DOHH2 (cell line): Measurements from ENCODE around the gene CTNNBIP1.

Experiments
- H3F3A ChIP-seq: fragments of 200-600 bp; sonication (generic), shearing (Covaris generic); 2 replicates; pipeline ENCODE4 v1.6.0; 2016; ENCODE audit warnings: antibody characterized with exemption, mild to moderate bottlenecking; ENCODE audit not compliant: control insufficient read depth, insufficient read depth
- H3K27ac ChIP-seq: fragments of 200-600 bp; sonication (generic); 2 replicates; pipeline ENCODE4 v1.5.1; 2014; ENCODE audit warnings: low read depth, mild to moderate bottlenecking, low read length, moderate library complexity
- H3K27me3 ChIP-seq: fragments of 200-600 bp; sonication (generic); 2 replicates; pipeline ENCODE4 v1.6.1; 2014; ENCODE audit warnings: mild to moderate bottlenecking, low read length, mixed read lengths; ENCODE audit not compliant: control insufficient read depth
- H3K36me3 ChIP-seq: fragments of 200-600 bp; sonication (generic); 2 replicates; pipeline ENCODE4 v1.6.1; 2014; ENCODE audit warnings: mild to moderate bottlenecking, low read length, moderate library complexity, mixed read lengths; ENCODE audit not compliant: control insufficient read depth
- H3K4me1 ChIP-seq: fragments of 200-600 bp; sonication (generic); 2 replicates; pipeline ENCODE4 v1.6.1; 2014; ENCODE audit warnings: mild to moderate bottlenecking, low read length, mixed read lengths; ENCODE audit not compliant: control insufficient read depth
- H3K4me2 ChIP-seq: fragments of 200-600 bp; sonication (generic); 2 replicates; pipeline ENCODE4 v1.6.0; 2014; ENCODE audit warnings: mild to moderate bottlenecking, low read length, moderate library complexity
- H3K4me3 ChIP-seq: fragments of 200-600 bp; sonication (generic); 2 replicates; pipeline ENCODE4 v1.5.1; 2014; ENCODE audit warnings: mild to moderate bottlenecking, low read length, mixed read lengths
- H3K79me2 ChIP-seq: fragments of 200-600 bp; sonication (generic); 2 replicates; pipeline ENCODE4 v1.6.1; 2014; ENCODE audit warnings: mild to moderate bottlenecking, low read length, mixed read lengths; ENCODE audit not compliant: control insufficient read depth
- H3K9me2 ChIP-seq: fragments of 200-600 bp; sonication (generic); replicated peaks from 2 replicates; pipeline ENCODE4 v1.6.1; 2014; ENCODE audit warnings: mild to moderate bottlenecking, low read length, mixed read lengths; ENCODE audit not compliant: control insufficient read depth
- H3K9me3 ChIP-seq: fragments of 200-600 bp; sonication (generic); 2 replicates; pipeline ENCODE4 v1.6.1; 2014; ENCODE audit warnings: antibody characterized with exemption, low read length, mixed read lengths; ENCODE audit not compliant: control insufficient read depth, insufficient read depth
- H4K20me1 ChIP-seq: fragments of 200-600 bp; sonication (generic); 2 replicates; pipeline ENCODE4 v1.6.0; 2014; ENCODE audit warnings: low read depth, mild to moderate bottlenecking, antibody characterized with exemption, low read length, moderate library complexity; ENCODE audit not compliant: control insufficient read depth, insufficient read depth
- CTCF ChIP-seq: fragments of 200-600 bp; sonication (generic); IDR thresholded peaks from one replicate; pipeline ENCODE4 v1.5.1; 2014; ENCODE audit warnings: antibody characterized with exemption, mild to moderate bottlenecking, low read depth, low read length; ENCODE audit not compliant: poor library complexity, severe bottlenecking
- EZH2phosphoT487 ChIP-seq: fragments of 200-600 bp; sonication (generic); IDR thresholded peaks from 2 replicates; pipeline ENCODE4 v1.6.1; 2017; ENCODE audit warnings: borderline replicate concordance, mild to moderate bottlenecking, antibody characterized with exemption, low read length, moderate library complexity, mixed read lengths

Gene CTNNBIP1

GRCh38 chr1:9835758-9836631, 74.1 kb downstream of the CTNNBIP1 start:
- Histone ChIP-seq H4K20me1 (no peaks in the 10 kb centered on the region), H3K4me3 (no peak overlapping the region), H3K4me2 (0 out of 2 replicates have a peak overlapping the region, but pooled peaks have one; percentile 6), H3F3A (no peaks in the 10 kb centered on the region), H3K9me3 (no peaks in the 10 kb centered on the region), H3K79me2 (no peaks in the 10 kb centered on the region), H3K36me3 (no peaks in the 10 kb centered on the region), H3K27ac (no peak overlapping the region), H3K27me3 (no peaks in the 10 kb centered on the region), H3K4me1 (peaks cover 21% of the 10 kb centered on the region), H3K9me2 (no peaks in the 10 kb centered on the region)
- TF ChIP-seq CTCF (no peak), EZH2phosphoT487 (no peak)

GRCh38 chr1:9835404-9835757, 74.7 kb downstream of the CTNNBIP1 start:
- no peaks in the 10 kb centered on the region for H3K9me2 ChIP-seq
- no peaks in the 10 kb centered on the region for H3K27me3 ChIP-seq
- no peak overlapping the region for H3K27ac ChIP-seq
- H3K4me2 ChIP-seq: no peak overlapping the region
- TF ChIP-seq EZH2phosphoT487 (no peak), CTCF (no peak)
- H3F3A ChIP-seq: no peaks in the 10 kb centered on the region
- H3K36me3 ChIP-seq: no peaks in the 10 kb centered on the region
- no peak overlapping the region for H3K4me3 ChIP-seq
- no peaks in the 10 kb centered on the region for H3K9me3 ChIP-seq
- H4K20me1 ChIP-seq: no peaks in the 10 kb centered on the region
- no peaks in the 10 kb centered on the region for H3K79me2 ChIP-seq
- H3K4me1 ChIP-seq: peaks cover 21% of the 10 kb centered on the region

GRCh38 chr1:9833632-9834031, 76.4 kb downstream of the CTNNBIP1 start:
- H3K9me3 ChIP-seq: no peaks in the 10 kb centered on the region
- H3K36me3 ChIP-seq: no peaks in the 10 kb centered on the region
- no peak overlapping the region for H3K4me3 ChIP-seq
- TF ChIP-seq CTCF (no peak), EZH2phosphoT487 (no peak)
- no peak overlapping the region for H3K27ac ChIP-seq
- no peaks in the 10 kb centered on the region for H3K9me2 ChIP-seq
- H4K20me1 ChIP-seq: no peaks in the 10 kb centered on the region
- H3K4me2 ChIP-seq: no peak overlapping the region
- H3K27me3 ChIP-seq: no peaks in the 10 kb centered on the region
- H3F3A ChIP-seq: no peaks in the 10 kb centered on the region
- H3K4me1 ChIP-seq: peaks cover 21% of the 10 kb centered on the region
- H3K79me2 ChIP-seq: no peaks in the 10 kb centered on the region
